Progenitor cell of endocrine pancreas (in vitro differentiated cells): ENCODE measurements around the gene CD44. TPM values are rescaled to one million over a fixed set of nuclear protein-coding genes. Genes with fewer than 3 reads are reported as not detected.
"Not testable (repeated sequence)": the region's sequence is repeated elsewhere in the genome, so short reads cannot be mapped to it uniquely, and the experiment has no call there.

Experiments used
- DNase-seq: peaks from one replicate; pipeline ENCODE4 v3.0.0; 2021; ENCODE audit warnings: low spot score; ENCODE audit not compliant: unreplicated experiment
- H3K27ac Mint-ChIP-seq: 2 replicates; pipeline ENCODE4 v1.8.0; 2021; ENCODE audit warnings: mild to moderate bottlenecking, moderate library complexity, mixed read lengths
- H3K27me3 Mint-ChIP-seq: 2 replicates; pipeline ENCODE4 v1.8.0; 2021; ENCODE audit warnings: mixed read lengths
- H3K36me3 Mint-ChIP-seq: 2 replicates; pipeline ENCODE4 v1.8.0; 2022; ENCODE audit warnings: mixed read lengths; ENCODE audit not compliant: insufficient read depth
- H3K4me1 Mint-ChIP-seq: 2 replicates; pipeline ENCODE4 v1.8.0; 2021; ENCODE audit warnings: low read depth, mixed read lengths
- H3K4me3 Mint-ChIP-seq: 2 replicates; pipeline ENCODE4 v1.8.0; 2021; ENCODE audit warnings: low read depth, mild to moderate bottlenecking, moderate library complexity, mixed read lengths
- H3K9me3 Mint-ChIP-seq: 2 replicates; pipeline ENCODE4 v1.8.0; 2021; ENCODE audit warnings: low read depth, mixed read lengths
- total RNA-seq: library from RNA; stranded (reverse); gene quantifications from 2 replicates; pipeline ENCODE4 v1.2.1, GENCODE V29; 2021
- TF ChIP-seq, protein P1 (sequence below): fragments of 200-600 bp; sonication (generic); IDR thresholded peaks from one replicate; pipeline ENCODE4 v1.5.0; 2021; ENCODE audit warnings: antibody characterized with exemption, mild to moderate bottlenecking; ENCODE audit not compliant: unreplicated experiment

CD44 gene
- total RNA-seq, 1 donor from 2014 or later, result 1.9 TPM

DNA sequence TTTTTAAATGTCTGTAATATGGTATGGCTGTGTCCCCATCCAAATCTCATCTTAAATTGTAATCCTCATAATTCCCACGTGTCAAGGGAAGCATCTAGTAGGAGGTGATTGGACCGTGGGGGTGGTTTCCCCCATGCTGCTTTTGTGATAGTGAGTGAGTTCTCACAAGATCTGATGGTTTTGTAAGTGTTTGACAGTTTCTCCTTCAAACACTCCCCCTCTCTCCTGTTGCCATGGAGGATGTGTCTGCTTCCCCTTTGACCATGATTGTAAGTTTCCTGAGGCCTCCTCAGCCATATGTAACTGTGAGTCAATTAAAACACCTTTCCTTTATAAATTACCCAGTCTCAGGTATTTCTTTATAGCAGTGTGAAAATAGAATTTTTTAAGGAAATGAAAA, 31.1 kb upstream of the CD44 start:
- H3K4me3 Mint-ChIP-seq, result no peak overlapping the region
- no peaks in the 10 kb centered on the region for H3K9me3 Mint-ChIP-seq
- peaks cover 17% of the 10 kb centered on the region for H3K27me3 Mint-ChIP-seq
- DNase-seq, result no peak
- H3K36me3 Mint-ChIP-seq, result no peaks in the 10 kb centered on the region
- no peaks in the 10 kb centered on the region for H3K4me1 Mint-ChIP-seq
- no peak overlapping the region for H3K27ac Mint-ChIP-seq
- TF ChIP-seq, protein P1, sequence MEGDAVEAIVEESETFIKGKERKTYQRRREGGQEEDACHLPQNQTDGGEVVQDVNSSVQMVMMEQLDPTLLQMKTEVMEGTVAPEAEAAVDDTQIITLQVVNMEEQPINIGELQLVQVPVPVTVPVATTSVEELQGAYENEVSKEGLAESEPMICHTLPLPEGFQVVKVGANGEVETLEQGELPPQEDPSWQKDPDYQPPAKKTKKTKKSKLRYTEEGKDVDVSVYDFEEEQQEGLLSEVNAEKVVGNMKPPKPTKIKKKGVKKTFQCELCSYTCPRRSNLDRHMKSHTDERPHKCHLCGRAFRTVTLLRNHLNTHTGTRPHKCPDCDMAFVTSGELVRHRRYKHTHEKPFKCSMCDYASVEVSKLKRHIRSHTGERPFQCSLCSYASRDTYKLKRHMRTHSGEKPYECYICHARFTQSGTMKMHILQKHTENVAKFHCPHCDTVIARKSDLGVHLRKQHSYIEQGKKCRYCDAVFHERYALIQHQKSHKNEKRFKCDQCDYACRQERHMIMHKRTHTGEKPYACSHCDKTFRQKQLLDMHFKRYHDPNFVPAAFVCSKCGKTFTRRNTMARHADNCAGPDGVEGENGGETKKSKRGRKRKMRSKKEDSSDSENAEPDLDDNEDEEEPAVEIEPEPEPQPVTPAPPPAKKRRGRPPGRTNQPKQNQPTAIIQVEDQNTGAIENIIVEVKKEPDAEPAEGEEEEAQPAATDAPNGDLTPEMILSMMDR, result no peak

DNA sequence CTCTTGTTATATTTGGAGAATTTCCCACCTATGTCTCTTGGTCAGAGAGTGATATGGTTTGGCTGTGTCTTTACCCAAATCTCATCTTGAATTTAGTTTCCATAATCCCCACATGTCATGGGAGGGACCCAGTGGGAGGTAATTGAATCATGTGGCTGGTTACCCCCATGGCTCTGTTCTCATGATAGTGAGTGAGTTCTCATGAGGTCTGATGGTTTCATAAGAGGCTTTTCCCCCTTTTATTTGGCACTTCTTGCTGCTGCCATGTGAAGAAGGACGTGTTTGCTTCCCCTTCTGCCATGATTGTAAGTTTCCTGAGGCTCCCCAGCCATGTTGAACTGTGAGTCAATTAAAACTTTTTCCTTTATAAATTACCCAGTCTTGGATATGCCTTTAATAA, 30.6 kb upstream of the CD44 start:
- H3K27ac Mint-ChIP-seq, H3K9me3 Mint-ChIP-seq, DNase-seq, H3K4me1 Mint-ChIP-seq, H3K4me3 Mint-ChIP-seq, H3K36me3 Mint-ChIP-seq: not testable (repeated sequence)
- peaks cover 17% of the 10 kb centered on the region for H3K27me3 Mint-ChIP-seq

DNA sequence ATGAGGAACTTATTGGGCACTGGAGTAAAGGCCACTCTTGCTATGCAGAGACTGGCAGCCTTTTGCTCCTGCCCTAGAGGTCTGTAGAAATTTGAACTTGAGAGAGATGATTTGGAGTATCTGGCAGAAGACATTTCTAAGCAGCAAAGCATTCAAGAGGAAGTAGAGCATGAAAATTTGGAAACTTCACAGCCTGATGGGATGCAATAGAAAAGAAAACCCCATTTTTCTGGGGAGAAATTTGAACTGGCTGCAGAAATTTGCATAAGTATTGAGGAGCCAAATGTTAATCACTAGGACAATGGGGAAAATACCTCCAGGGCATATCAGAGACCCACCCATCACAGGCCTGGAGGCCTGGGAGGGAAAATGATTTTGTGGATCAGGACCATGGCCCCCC, 29.9 kb upstream of the CD44 start:
- Mint-ChIP-seq H3K9me3 (no peaks in the 10 kb centered on the region), H3K36me3 (no peaks in the 10 kb centered on the region), H3K27me3 (peaks cover 17% of the 10 kb centered on the region), H3K4me3 (no peak overlapping the region), H3K27ac (no peak overlapping the region), H3K4me1 (no peaks in the 10 kb centered on the region)
- TF ChIP-seq, protein P1, result no peak
- no peak for DNase-seq

DNA sequence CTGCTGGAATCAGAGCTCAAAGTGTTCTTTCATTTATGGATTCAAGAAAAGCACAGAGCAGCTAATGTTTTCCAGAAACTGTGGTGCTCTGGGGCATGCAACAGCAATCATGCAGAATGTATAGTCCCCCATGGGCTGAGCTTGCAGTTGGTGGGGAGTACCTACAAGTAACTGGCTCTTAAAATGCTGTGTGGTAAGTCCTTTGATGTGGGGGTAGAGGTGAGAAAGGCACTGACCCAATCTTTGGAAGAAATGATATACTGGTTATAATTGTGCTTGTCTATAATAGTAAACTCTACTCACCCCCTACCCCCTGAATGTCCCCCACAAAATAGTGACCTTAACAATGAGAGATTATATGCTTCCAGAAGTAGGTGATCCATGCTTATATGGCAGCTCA, 29.1 kb upstream of the CD44 start:
- no peaks in the 10 kb centered on the region for H3K36me3 Mint-ChIP-seq
- TF ChIP-seq, protein P1, result no peak
- no peak for DNase-seq
- no peak overlapping the region for H3K4me3 Mint-ChIP-seq
- H3K4me1 Mint-ChIP-seq, result no peaks in the 10 kb centered on the region
- H3K9me3 Mint-ChIP-seq, result no peaks in the 10 kb centered on the region
- H3K27ac Mint-ChIP-seq, result no peak overlapping the region
- peaks cover 17% of the 10 kb centered on the region for H3K27me3 Mint-ChIP-seq

DNA sequence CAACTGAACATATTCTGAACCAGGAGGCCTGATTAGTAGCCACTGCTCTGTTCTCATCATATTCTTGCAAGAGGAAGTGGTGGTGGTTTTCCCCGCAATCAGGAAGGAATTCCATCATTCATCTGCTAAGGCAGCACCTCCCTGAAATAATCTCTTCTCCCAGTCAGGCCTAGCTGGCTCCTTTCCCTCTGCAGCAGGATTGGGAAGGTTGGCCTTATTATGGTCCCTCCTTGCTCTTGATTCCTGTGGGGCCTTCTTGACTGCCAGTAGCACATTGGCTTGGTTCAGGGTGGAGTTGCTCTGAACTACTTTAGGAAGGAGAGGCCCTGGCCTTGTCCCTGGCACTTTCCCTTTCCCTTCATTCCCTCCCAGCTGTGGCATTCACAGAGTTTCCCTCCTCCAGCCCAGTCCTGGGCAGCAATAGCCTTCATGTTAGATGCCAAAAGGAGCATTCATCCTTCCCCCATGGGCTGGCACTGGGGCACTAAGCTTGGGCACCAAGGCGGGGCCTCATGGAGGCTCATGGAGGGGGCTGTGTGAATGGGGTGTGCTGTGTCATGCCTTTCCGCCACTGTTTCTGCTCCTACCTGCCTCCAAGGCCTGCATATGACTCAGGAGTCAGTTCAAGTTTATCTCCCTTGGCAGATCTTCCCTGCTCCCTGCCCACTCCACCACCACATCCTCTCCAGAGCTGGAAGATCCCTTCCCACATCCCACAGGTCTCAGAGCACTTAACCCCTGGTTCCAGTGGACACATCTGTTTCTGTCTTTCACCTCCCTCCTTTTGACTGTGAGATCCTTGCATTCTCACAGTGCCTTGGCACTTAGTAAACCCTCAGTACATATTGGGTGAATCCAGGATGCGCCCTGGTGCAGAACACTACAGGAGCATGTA, 27.6 kb upstream of the CD44 start:
- Mint-ChIP-seq H3K9me3 (no peaks in the 10 kb centered on the region), H3K4me1 (no peaks in the 10 kb centered on the region), H3K27ac (no peak overlapping the region), H3K36me3 (no peaks in the 10 kb centered on the region), H3K27me3 (peaks cover 11% of the 10 kb centered on the region), H3K4me3 (no peak overlapping the region)
- DNase-seq, result no peak
- TF ChIP-seq, protein P1, result no peak
